Measurements from ENCODE around the gene MVB12B.

- no peak for TF ChIP-seq MZF1 (CRISPR knock-in tag; IDR thresholded peaks at IDR 0.05; ENCODE audit: borderline replicate concordance)
- no peak for TF ChIP-seq NR1H2 (CRISPR knock-in tag; IDR thresholded peaks at IDR 0.05; ENCODE audit: borderline replicate concordance, low read depth)
- no peak for TF ChIP-seq CTCF (CRISPR knock-in tag; IDR thresholded peaks at IDR 0.05)
Observed at GRCh38 chr9:126505697-126506346, 179.2 kb downstream of the MVB12B start.
